ENCODE data around the gene CIRBP. TPM values are rescaled to one million over a fixed set of nuclear protein-coding genes. Genes with fewer than 3 reads are reported as not detected.

Gene CIRBP
- total and polyA plus RNA-seq, 2 of the 13 experiments (the other 11 are each of a cell fraction or from before 2014, with no cell fraction given): 133 to 140 TPM

DNA sequence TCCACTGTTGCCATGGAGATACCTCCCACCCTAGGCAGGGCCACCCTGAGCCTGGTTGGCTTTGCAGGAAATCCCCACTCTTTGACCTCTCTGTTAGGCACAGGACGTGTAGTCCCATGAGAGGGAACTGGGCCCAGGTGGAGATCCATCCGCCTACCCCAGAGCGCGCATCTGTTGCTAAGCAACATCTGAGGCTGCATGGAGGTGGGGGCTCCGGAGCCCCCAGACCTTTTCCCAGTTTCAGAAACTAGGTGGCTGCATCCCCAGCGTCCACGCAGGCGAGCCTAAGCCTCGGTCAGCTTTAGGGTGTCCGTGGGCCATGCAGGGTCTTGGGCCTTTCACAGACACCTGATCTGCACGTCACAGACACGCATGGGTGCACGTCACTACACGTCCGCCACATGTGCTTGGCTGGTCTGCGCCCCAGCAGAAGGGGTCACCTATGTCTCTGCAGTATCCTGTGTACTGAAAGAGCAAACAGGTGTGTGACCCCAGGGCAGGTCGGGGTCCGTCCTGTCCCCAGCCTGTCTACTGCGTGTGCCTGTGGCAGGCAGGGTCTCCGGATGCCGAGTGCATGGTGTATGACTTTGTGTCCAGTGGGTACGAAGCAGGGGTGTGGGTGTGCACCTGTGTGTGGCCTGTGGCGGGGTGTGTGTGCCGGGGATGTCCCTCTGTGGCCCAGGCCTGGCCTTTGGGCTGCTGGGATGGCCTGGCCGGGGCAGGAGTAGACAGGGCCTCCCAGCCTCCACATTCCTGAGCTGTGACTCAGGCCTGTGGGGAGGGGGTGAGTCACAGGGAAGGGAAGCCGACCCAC is 4.1 kb upstream of the CIRBP start (continued):
- TF ChIP-seq CEBPZ (IDR thresholded peaks at IDR 0.05; ENCODE audit: low read length) (no peak), FOXO1 (CRISPR knock-in tag; IDR thresholded peaks at IDR 0.05) (peak; percentile 35; the same call in 1 of the 2 replicates), ZNF615 (CRISPR knock-in tag; IDR thresholded peaks at IDR 0.05; ENCODE audit: borderline replicate concordance) (no peak), ZNF766 (CRISPR knock-in tag; IDR thresholded peaks at IDR 0.05; ENCODE audit: borderline replicate concordance) (no peak), MXI1 (IDR thresholded peaks at IDR 0.05; ENCODE audit: borderline replicate concordance, low read depth, low read length) (peak; percentile 66; the same call in 1 of the 3 replicates), ZNF510 (CRISPR knock-in tag; IDR thresholded peaks at IDR 0.05; ENCODE audit: low read depth) (no peak), ZNF225 (CRISPR knock-in tag; IDR thresholded peaks at IDR 0.05) (no peak), ZNF335 (CRISPR knock-in tag; IDR thresholded peaks at IDR 0.05) (peak; percentile 89), ZNF672 (CRISPR knock-in tag; IDR thresholded peaks at IDR 0.05) (no peak), BCL3 (CRISPR knock-in tag; IDR thresholded peaks at IDR 0.05) (peak; percentile 53; the same call in 1 of the 2 replicates), GZF1 (CRISPR knock-in tag; IDR thresholded peaks at IDR 0.05) (no peak), FOXO4 (CRISPR knock-in tag; conservative IDR thresholded peaks at IDR 0.05) (no peak), ARNT (IDR thresholded peaks at IDR 0.05) (no peak)
- TF ChIP-seq, protein P1, sequence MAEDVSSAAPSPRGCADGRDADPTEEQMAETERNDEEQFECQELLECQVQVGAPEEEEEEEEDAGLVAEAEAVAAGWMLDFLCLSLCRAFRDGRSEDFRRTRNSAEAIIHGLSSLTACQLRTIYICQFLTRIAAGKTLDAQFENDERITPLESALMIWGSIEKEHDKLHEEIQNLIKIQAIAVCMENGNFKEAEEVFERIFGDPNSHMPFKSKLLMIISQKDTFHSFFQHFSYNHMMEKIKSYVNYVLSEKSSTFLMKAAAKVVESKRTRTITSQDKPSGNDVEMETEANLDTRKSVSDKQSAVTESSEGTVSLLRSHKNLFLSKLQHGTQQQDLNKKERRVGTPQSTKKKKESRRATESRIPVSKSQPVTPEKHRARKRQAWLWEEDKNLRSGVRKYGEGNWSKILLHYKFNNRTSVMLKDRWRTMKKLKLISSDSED (CRISPR knock-in tag; IDR thresholded peaks at IDR 0.05): no peak
- TF ChIP-seq, protein P2, sequence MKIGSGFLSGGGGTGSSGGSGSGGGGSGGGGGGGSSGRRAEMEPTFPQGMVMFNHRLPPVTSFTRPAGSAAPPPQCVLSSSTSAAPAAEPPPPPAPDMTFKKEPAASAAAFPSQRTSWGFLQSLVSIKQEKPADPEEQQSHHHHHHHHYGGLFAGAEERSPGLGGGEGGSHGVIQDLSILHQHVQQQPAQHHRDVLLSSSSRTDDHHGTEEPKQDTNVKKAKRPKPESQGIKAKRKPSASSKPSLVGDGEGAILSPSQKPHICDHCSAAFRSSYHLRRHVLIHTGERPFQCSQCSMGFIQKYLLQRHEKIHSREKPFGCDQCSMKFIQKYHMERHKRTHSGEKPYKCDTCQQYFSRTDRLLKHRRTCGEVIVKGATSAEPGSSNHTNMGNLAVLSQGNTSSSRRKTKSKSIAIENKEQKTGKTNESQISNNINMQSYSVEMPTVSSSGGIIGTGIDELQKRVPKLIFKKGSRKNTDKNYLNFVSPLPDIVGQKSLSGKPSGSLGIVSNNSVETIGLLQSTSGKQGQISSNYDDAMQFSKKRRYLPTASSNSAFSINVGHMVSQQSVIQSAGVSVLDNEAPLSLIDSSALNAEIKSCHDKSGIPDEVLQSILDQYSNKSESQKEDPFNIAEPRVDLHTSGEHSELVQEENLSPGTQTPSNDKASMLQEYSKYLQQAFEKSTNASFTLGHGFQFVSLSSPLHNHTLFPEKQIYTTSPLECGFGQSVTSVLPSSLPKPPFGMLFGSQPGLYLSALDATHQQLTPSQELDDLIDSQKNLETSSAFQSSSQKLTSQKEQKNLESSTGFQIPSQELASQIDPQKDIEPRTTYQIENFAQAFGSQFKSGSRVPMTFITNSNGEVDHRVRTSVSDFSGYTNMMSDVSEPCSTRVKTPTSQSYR (CRISPR knock-in tag; IDR thresholded peaks at IDR 0.05; ENCODE audit: borderline replicate concordance): 0 out of 2 replicates have a peak, but pooled peaks have one; percentile 47
- TF ChIP-seq, protein P3, sequence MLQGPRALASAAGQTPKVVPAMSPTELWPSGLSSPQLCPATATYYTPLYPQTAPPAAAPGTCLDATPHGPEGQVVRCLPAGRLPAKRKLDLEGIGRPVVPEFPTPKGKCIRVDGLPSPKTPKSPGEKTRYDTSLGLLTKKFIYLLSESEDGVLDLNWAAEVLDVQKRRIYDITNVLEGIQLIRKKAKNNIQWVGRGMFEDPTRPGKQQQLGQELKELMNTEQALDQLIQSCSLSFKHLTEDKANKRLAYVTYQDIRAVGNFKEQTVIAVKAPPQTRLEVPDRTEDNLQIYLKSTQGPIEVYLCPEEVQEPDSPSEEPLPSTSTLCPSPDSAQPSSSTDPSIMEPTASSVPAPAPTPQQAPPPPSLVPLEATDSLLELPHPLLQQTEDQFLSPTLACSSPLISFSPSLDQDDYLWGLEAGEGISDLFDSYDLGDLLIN (CRISPR knock-in tag; IDR thresholded peaks at IDR 0.05; ENCODE audit: borderline replicate concordance): no peak

Measured in HepG2 (cell line).